Lower leg skin (tissue), 3 donors: Measurements from ENCODE around the gene DHRSX.
"Not testable (repeated sequence)": the region's sequence is repeated elsewhere in the genome, so short reads cannot be mapped to it uniquely, and the experiment has no call there.

Source experiments
- POLR2A ChIP-seq, 2 donors: fragments of 450-650 bp; IDR thresholded peaks; one replicate each; pipeline ENCODE4 v1.6.1; 2016 to 2017; ENCODE audit warnings: antibody characterized with exemption in 2 of 2, mild to moderate bottlenecking in 1 of 2, moderate library complexity in 1 of 2
- TF ChIP-seq, protein P1 (sequence below), 3 donors: fragments of 450-650 bp; IDR thresholded peaks; one replicate each; pipeline ENCODE4 v1.5.1; 2016; ENCODE audit warnings: antibody characterized with exemption in 3 of 3, mild to moderate bottlenecking in 3 of 3, moderate library complexity in 2 of 3

DNA sequence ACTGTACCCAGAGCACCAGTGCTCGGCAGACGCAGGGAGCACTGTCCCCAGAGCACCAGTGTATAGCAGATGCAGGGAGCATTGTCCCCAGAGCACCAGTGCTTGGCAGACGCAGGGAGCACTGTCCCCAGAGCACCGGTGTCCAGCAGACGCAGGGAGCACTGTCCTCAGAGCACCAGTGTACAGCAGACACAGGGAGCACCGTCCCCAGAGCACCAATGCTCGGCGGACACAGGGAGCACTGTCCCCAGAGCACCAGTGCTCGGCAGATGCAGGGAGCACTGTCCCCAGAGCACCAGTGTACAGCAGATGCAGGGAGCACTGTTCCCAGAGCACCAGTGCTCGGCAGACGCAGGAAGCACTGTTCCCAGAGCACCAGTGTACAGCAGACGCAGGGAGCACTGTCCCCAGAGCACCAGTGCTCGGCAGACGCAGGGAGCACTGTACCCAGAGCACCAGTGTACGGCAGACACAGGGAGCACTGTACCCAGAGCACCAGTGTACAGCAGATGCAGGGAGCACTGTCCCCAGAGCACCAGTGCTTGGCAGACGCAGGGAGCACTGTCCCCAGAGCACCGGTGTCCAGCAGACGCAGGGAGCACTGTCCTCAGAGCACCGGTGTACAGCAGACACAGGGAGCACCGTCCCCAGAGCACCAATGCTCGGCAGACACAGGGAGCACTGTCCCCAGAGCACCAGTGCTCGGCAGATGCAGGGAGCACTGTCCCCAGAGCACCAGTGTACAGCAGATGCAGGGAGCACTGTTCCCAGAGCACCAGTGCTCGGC is 234.9 kb downstream of the DHRSX start:
- TF ChIP-seq, protein P1, sequence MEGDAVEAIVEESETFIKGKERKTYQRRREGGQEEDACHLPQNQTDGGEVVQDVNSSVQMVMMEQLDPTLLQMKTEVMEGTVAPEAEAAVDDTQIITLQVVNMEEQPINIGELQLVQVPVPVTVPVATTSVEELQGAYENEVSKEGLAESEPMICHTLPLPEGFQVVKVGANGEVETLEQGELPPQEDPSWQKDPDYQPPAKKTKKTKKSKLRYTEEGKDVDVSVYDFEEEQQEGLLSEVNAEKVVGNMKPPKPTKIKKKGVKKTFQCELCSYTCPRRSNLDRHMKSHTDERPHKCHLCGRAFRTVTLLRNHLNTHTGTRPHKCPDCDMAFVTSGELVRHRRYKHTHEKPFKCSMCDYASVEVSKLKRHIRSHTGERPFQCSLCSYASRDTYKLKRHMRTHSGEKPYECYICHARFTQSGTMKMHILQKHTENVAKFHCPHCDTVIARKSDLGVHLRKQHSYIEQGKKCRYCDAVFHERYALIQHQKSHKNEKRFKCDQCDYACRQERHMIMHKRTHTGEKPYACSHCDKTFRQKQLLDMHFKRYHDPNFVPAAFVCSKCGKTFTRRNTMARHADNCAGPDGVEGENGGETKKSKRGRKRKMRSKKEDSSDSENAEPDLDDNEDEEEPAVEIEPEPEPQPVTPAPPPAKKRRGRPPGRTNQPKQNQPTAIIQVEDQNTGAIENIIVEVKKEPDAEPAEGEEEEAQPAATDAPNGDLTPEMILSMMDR (IDR thresholded peaks at IDR 0.05), result not testable (repeated sequence)
- TF ChIP-seq POLR2A (IDR thresholded peaks at IDR 0.05), result not testable (repeated sequence)
